Panc1 (cell line): ENCODE data around the gene DNAAF5. TPM values are rescaled to one million over a fixed set of nuclear protein-coding genes. Genes with fewer than 3 reads are reported as not detected.

ENCODE experiments used
- ATAC-seq: fragments of 200-7000 bp; cut with Tn5 transposase; 2 replicates; pipeline ENCODE4 v1.9.1; 2020; ENCODE audit warnings: mild to moderate bottlenecking, moderate library complexity
- BruUV-seq: library from RNA; stranded (reverse); fragments of 400-500 nt; replicated peaks from 2 replicates; lab custom pipeline; 2021; lab: Mats Ljungman, UMichigan
- CTCF ChIA-PET: fragments of 300-600 bp; sonication (Branson Sonifier 250); formaldehyde crosslinking; loops from one replicate; lab custom pipeline; 2022; ENCODE audit warnings: antibody characterized with exemption; lab: Charles Lee
- POLR2A ChIA-PET: fragments of 300-600 bp; sonication (Branson Sonifier 250); formaldehyde crosslinking; loops from one replicate; lab custom pipeline; 2022; ENCODE audit warnings: antibody characterized with exemption; lab: Charles Lee
- DNase-seq: peaks from one replicate; pipeline ENCODE4 v3.0.0-alpha.2; 2010; ENCODE audit warnings: low read depth, low spot score
- H3K27ac ChIP-seq: 2 replicates; pipeline ENCODE4 v1.5.1; 2011; ENCODE audit warnings: mild to moderate bottlenecking, low read length, inconsistent platforms
- H3K27me3 ChIP-seq: fragments of 200-500 bp; sonication (Bioruptor generic); 2 replicates; pipeline ENCODE4 v1.6.0; 2014; ENCODE audit warnings: low read length, inconsistent platforms; ENCODE audit not compliant: control insufficient read depth, insufficient read depth
- H3K36me3 ChIP-seq: fragments of 200-500 bp; sonication (Bioruptor generic); 2 replicates; pipeline ENCODE4 v1.5.1; 2014; ENCODE audit warnings: inconsistent platforms, mild to moderate bottlenecking, low read length, moderate library complexity; ENCODE audit not compliant: control insufficient read depth, insufficient read depth
- H3K4me1 ChIP-seq: 2 replicates; pipeline ENCODE4 v1.5.1; 2011; ENCODE audit warnings: inconsistent platforms, mild to moderate bottlenecking, low read length, moderate library complexity; ENCODE audit not compliant: control insufficient read depth, insufficient read depth
- H3K4me3 ChIP-seq, 2 experiments: 2 replicates each; pipeline ENCODE4 v1.5.1; 2011 to 2012; ENCODE audit warnings: low read depth in 2 of 2, low read length in 2 of 2, mild to moderate bottlenecking in 2 of 2, inconsistent platforms in 1 of 2, moderate library complexity in 1 of 2
- H3K9me3 ChIP-seq: fragments of 200-500 bp; sonication (Bioruptor generic); 2 replicates; pipeline ENCODE4 v1.5.1; 2014; ENCODE audit warnings: low read depth, mild to moderate bottlenecking, inconsistent platforms, low read length, moderate library complexity; ENCODE audit not compliant: control insufficient read depth, insufficient read depth
- POLR2AphosphoS5 ChIP-seq: IDR thresholded peaks from 2 replicates; pipeline ENCODE4 v1.6.1; 2012; ENCODE audit warnings: mild to moderate bottlenecking, low read depth, low read length, moderate library complexity
- SIN3A ChIP-seq: IDR thresholded peaks from 2 replicates; pipeline ENCODE4 v1.6.1; 2012; ENCODE audit warnings: low read depth, mild to moderate bottlenecking, low read length, moderate library complexity, borderline replicate concordance; ENCODE audit not compliant: insufficient read depth
- TCF7L2 ChIP-seq: IDR thresholded peaks from 2 replicates; pipeline ENCODE4 v1.6.1; 2011; ENCODE audit warnings: mild to moderate bottlenecking, low read depth, low read length, inconsistent platforms
- in situ Hi-C: cut with HindIII; loops from 2 replicates; pipeline ENCODE4 v1.10.0; 2016; ENCODE audit warnings: low sequenced_read_pairs, low pct_unique_long_range_greater_than_20kb
- intact Hi-C: fragments of 100-400 bp; cut with micrococcal nuclease; formaldehyde crosslinking; loops from one replicate; pipeline ENCODE4 v1.10.0; 2022; ENCODE audit not compliant: unreplicated experiment
- total RNA-seq: library from RNA; stranded (reverse); gene quantifications from one replicate; pipeline ENCODE4 v1.2.1, GENCODE V29; 2021; ENCODE audit not compliant: unreplicated experiment
- TF ChIP-seq, protein P1 (sequence below), 2 experiments: IDR thresholded peaks; 2 replicates each; pipeline ENCODE4 v1.6.1; 2011 to 2012; ENCODE audit warnings: low read depth in 2 of 2, control low read depth in 1 of 2, low read length in 1 of 2, mild to moderate bottlenecking in 1 of 2, moderate library complexity in 1 of 2; ENCODE audit not compliant: insufficient read depth in 1 of 2
- TF ChIP-seq, protein P2 (sequence below): fragments of 450-650 bp; IDR thresholded peaks from 2 replicates; pipeline ENCODE4 v1.5.1; 2017; ENCODE audit warnings: mild to moderate bottlenecking

Gene DNAAF5
- total RNA-seq, 1 experiment from 2014 or later: 79.5 TPM

DNA sequence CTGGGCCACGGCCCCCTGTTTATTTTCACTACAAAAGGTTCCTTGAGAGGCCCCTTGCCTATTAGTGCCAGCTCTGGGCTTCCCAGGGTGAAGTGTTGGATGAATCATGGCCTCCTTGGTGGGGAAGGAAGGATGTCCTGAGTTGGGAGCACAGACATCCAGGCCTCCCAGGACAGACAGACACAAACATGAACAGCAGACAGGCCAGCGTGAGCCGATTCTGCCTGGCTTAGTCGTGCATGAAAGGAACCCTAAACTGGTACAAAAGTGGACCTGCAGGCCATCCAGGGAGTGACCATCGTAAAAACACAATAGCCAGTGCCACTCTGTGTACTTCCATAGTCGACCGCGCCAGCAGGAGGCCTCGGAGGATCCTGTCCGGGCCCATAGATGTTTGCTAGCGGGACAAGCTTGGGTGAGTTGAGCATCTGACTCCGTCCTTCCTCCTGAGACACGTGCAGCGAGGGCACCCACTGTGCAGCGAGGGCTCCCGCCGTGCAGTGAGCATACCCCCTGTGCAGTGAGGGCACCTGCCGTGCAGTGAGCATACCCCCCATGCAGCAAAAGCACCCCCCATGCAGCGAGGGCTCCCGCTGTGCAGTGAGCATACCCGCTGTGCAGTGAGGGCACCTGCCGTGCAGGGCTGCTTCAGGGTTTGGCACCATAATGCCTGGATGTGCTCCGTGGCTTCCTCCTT is 51.9 kb downstream of the DNAAF5 start:
- Histone ChIP-seq H3K36me3 (peaks cover 22% of the 10 kb centered on the region), H3K4me3 (no peak overlapping the region), H3K27me3 (no peaks in the 10 kb centered on the region), H3K9me3 (no peaks in the 10 kb centered on the region), H3K4me1 (no peaks in the 10 kb centered on the region), H3K27ac (no peak overlapping the region)
- DNase-seq: no peak
- TF ChIP-seq SIN3A (no peak), POLR2AphosphoS5 (no peak), TCF7L2 (no peak)
- TF ChIP-seq, protein P1, sequence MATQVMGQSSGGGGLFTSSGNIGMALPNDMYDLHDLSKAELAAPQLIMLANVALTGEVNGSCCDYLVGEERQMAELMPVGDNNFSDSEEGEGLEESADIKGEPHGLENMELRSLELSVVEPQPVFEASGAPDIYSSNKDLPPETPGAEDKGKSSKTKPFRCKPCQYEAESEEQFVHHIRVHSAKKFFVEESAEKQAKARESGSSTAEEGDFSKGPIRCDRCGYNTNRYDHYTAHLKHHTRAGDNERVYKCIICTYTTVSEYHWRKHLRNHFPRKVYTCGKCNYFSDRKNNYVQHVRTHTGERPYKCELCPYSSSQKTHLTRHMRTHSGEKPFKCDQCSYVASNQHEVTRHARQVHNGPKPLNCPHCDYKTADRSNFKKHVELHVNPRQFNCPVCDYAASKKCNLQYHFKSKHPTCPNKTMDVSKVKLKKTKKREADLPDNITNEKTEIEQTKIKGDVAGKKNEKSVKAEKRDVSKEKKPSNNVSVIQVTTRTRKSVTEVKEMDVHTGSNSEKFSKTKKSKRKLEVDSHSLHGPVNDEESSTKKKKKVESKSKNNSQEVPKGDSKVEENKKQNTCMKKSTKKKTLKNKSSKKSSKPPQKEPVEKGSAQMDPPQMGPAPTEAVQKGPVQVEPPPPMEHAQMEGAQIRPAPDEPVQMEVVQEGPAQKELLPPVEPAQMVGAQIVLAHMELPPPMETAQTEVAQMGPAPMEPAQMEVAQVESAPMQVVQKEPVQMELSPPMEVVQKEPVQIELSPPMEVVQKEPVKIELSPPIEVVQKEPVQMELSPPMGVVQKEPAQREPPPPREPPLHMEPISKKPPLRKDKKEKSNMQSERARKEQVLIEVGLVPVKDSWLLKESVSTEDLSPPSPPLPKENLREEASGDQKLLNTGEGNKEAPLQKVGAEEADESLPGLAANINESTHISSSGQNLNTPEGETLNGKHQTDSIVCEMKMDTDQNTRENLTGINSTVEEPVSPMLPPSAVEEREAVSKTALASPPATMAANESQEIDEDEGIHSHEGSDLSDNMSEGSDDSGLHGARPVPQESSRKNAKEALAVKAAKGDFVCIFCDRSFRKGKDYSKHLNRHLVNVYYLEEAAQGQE (IDR thresholded peaks at IDR 0.05; ENCODE audit: insufficient read depth in 1 of 2, low read depth in 2 of 2, low read length in 1 of 2): no peak
- TF ChIP-seq, protein P2, sequence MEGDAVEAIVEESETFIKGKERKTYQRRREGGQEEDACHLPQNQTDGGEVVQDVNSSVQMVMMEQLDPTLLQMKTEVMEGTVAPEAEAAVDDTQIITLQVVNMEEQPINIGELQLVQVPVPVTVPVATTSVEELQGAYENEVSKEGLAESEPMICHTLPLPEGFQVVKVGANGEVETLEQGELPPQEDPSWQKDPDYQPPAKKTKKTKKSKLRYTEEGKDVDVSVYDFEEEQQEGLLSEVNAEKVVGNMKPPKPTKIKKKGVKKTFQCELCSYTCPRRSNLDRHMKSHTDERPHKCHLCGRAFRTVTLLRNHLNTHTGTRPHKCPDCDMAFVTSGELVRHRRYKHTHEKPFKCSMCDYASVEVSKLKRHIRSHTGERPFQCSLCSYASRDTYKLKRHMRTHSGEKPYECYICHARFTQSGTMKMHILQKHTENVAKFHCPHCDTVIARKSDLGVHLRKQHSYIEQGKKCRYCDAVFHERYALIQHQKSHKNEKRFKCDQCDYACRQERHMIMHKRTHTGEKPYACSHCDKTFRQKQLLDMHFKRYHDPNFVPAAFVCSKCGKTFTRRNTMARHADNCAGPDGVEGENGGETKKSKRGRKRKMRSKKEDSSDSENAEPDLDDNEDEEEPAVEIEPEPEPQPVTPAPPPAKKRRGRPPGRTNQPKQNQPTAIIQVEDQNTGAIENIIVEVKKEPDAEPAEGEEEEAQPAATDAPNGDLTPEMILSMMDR: no peak
- POLR2A ChIA-PET: no interaction called here
- intact Hi-C loops: loop anchor here (10.0 kb wide), 1 partner anchor 454 kb away; no protein-coding TSS in a partner anchor
- CTCF ChIA-PET: no interaction called here
- in situ Hi-C loops: no loop called here
- BruUV-seq: no TSS peak
- no peak for ATAC-seq

DNA sequence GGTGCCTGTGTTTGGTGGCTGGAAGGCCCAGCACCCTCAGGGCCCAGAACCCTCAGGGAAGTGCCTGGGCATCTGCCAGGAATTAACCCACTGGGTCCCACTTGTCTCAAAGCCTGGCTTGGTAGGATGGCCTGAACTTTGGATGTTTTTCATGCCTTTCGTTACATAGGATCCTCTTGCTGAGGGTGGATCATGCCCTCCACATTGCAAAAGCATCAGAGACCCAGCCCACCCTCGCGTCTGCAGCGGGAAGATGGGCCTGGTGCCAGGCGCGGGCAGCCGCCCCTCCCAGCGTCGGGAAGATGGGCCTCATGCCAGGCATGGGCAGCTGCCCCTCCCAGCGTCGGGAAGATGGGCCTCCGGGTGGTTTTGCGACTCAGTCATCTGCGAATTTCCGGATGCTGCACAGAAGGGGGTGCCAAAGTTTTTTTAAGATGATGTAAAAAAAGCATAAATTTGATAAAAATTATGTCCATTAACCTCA is 52.5 kb downstream of the DNAAF5 start:
- no TSS peak for BruUV-seq
- POLR2A ChIA-PET: no interaction called here
- ATAC-seq: no peak
- Histone ChIP-seq H3K4me1 (no peaks in the 10 kb centered on the region), H3K9me3 (no peaks in the 10 kb centered on the region), H3K36me3 (peaks cover 22% of the 10 kb centered on the region), H3K27ac (no peak overlapping the region), H3K4me3 (no peak overlapping the region), H3K27me3 (no peaks in the 10 kb centered on the region)
- DNase-seq: no peak
- in situ Hi-C loops (no loop called here), intact Hi-C loops (loop anchor here (10.0 kb wide), 1 partner anchor 454 kb away; no protein-coding TSS in a partner anchor)
- TF ChIP-seq SIN3A (no peak), TCF7L2 (no peak), POLR2AphosphoS5 (no peak)
- TF ChIP-seq, protein P2: no peak
- TF ChIP-seq, protein P1 (IDR thresholded peaks at IDR 0.05; ENCODE audit: insufficient read depth in 1 of 2, low read depth in 2 of 2, low read length in 1 of 2): no peak
- CTCF ChIA-PET: no interaction called here
